OCI-LY3 (cell line): ENCODE data around the gene FOXS1.

Experiments
- H2AFZ ChIP-seq: fragments of 200-600, 300-600 bp; shearing (Covaris generic); 2 replicates; pipeline ENCODE4 v1.6.0; 2014; ENCODE audit warnings: antibody characterized with exemption, low read depth, low read length
- H3K27ac ChIP-seq: fragments of 200-600, 300-600 bp; sonication (generic); 2 replicates; pipeline ENCODE4 v1.5.1; 2014; ENCODE audit warnings: mild to moderate bottlenecking, low read length, moderate library complexity, mixed read lengths
- H3K27me3 ChIP-seq: fragments of 200-600, 300-600 bp; sonication (generic); 2 replicates; pipeline ENCODE4 v1.6.1; 2014; ENCODE audit warnings: low read depth, low read length, mixed read lengths
- H3K36me3 ChIP-seq: fragments of 200-600, 300-600 bp; sonication (generic); replicated peaks from 2 replicates; pipeline ENCODE3; 2014; ENCODE audit warnings: low read depth, low read length, mixed read lengths
- H3K4me1 ChIP-seq: fragments of 300-600, 200-600 bp; sonication (generic); 2 replicates; pipeline ENCODE4 v1.6.1; 2014; ENCODE audit warnings: low read length, mixed read lengths
- H3K4me2 ChIP-seq: fragments of 200-600, 300-600 bp; sonication (generic); 2 replicates; pipeline ENCODE4 v1.6.1; 2014; ENCODE audit warnings: low read length, mixed read lengths
- H3K4me3 ChIP-seq: fragments of 300-600, 200-600 bp; sonication (generic); 2 replicates; pipeline ENCODE4 v1.5.1; 2014; ENCODE audit warnings: antibody characterized with exemption, mild to moderate bottlenecking, low read length, moderate library complexity
- H3K79me2 ChIP-seq: fragments of 300-600, 200-600 bp; shearing (Covaris generic); 2 replicates; pipeline ENCODE4 v1.6.1; 2014; ENCODE audit warnings: mild to moderate bottlenecking, low read length, mixed read lengths
- H3K9ac ChIP-seq: fragments of 300-600, 200-600 bp; shearing (Covaris generic); 2 replicates; pipeline ENCODE4 v1.6.0; 2014; ENCODE audit warnings: mild to moderate bottlenecking, low read length, moderate library complexity
- H3K9me3 ChIP-seq: fragments of 200-600, 300-600 bp; shearing (Covaris generic); 2 replicates; pipeline ENCODE4 v1.6.1; 2014; ENCODE audit warnings: low read length, mixed read lengths; ENCODE audit not compliant: insufficient read depth
- H4K20me1 ChIP-seq: fragments of 200-600, 300-600 bp; sonication (generic); 2 replicates; pipeline ENCODE4 v1.6.1; 2016; ENCODE audit warnings: low read length, mixed read lengths; ENCODE audit not compliant: insufficient read depth
- EZH2phosphoT487 ChIP-seq: fragments of 200-600 bp; shearing (Covaris generic); IDR thresholded peaks from 2 replicates; pipeline ENCODE4 v1.6.1; 2018; ENCODE audit warnings: antibody characterized with exemption, mixed run types, low read depth
- TF ChIP-seq, protein P1 (sequence below): fragments of 200-600, 300-600 bp; sonication (generic); IDR thresholded peaks from 2 replicates; pipeline ENCODE4 v1.5.1; 2014; ENCODE audit warnings: antibody characterized with exemption, low read length, low read depth

The FOXS1 gene

DNA sequence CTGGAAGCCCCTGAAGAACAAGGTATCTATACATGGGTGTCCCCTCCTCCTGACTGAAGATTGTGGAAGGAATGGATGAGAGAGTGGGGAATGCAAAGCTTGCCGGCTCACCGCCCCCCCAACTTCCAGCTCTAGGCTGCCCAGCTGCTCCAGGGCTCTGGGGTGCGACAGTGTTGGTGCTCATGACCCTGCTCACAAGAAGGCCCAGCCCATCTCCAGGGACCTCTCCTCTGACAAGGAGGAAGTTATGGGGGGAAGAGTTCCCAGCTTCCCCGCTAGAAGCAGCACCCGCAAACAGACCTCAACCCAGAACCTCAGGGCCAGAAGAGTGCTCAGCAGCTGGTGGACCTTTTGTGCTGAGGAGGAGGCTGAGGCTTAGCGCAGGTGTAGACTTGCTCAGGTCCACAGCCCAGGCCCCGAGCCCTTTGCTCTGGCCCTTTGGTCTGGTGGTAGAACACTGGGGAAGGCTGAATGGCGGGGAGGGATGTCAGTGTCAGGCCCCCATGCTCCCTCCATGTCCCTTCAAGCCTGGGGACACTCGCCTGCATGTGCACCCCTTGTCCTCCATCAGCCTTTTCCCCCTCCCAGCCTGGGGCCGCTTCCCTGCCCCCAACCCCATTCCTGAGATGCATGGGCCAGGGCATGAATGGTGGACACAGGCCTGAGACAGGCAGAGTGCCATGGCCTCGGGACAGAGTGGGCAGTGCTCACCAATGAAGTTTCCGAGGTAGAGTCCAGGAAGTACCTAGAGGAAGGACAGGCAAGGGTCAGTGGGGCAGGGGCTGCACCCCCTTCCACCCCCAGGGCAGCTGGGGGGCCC is 23.7 kb upstream of the FOXS1 start:
- peak overlapping the region; percentile 96 for H3K9ac ChIP-seq
- H2AFZ ChIP-seq: no peak overlapping the region
- H3K9me3 ChIP-seq: no peaks in the 10 kb centered on the region
- H3K4me1 ChIP-seq: peaks cover 38% of the 10 kb centered on the region
- H3K79me2 ChIP-seq: peaks cover 36% of the 10 kb centered on the region
- H3K27me3 ChIP-seq: no peaks in the 10 kb centered on the region
- H3K4me3 ChIP-seq: peak overlapping the region; percentile 92
- H3K36me3 ChIP-seq: peaks cover 34% of the 10 kb centered on the region
- peak overlapping the region; percentile 95 for H3K4me2 ChIP-seq
- H4K20me1 ChIP-seq: no peaks in the 10 kb centered on the region
- TF ChIP-seq EZH2phosphoT487: no peak
- TF ChIP-seq, protein P1, sequence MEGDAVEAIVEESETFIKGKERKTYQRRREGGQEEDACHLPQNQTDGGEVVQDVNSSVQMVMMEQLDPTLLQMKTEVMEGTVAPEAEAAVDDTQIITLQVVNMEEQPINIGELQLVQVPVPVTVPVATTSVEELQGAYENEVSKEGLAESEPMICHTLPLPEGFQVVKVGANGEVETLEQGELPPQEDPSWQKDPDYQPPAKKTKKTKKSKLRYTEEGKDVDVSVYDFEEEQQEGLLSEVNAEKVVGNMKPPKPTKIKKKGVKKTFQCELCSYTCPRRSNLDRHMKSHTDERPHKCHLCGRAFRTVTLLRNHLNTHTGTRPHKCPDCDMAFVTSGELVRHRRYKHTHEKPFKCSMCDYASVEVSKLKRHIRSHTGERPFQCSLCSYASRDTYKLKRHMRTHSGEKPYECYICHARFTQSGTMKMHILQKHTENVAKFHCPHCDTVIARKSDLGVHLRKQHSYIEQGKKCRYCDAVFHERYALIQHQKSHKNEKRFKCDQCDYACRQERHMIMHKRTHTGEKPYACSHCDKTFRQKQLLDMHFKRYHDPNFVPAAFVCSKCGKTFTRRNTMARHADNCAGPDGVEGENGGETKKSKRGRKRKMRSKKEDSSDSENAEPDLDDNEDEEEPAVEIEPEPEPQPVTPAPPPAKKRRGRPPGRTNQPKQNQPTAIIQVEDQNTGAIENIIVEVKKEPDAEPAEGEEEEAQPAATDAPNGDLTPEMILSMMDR: peak; percentile 20; the same call in 1 of the 2 replicates
- H3K27ac ChIP-seq: peak overlapping the region; percentile 93

DNA sequence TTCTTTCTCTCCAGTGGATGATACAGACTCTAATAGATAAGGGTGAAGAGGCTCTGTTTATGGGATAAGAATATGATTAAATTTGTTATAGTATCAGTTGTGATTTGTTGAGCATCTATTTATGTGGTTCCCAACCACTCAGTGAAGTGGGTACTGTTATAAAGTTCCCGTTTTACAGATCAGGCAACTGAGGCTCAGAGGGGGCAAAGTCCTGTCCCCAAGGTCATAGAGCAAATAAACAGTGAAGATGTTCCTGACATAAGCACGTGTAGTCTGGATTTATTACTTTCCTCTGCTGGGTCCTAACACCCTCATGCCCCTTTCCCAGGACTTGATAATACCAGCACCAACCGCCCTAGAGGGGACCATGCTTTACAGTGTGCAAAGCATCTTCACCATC is 20.8 kb upstream of the FOXS1 start:
- Histone ChIP-seq H3K27ac (no peak overlapping the region), H4K20me1 (peaks cover 5% of the 10 kb centered on the region; the same call in 1 of the 2 replicates), H3K27me3 (no peaks in the 10 kb centered on the region), H3K4me1 (peaks cover 35% of the 10 kb centered on the region), H2AFZ (no peak overlapping the region), H3K9me3 (no peaks in the 10 kb centered on the region), H3K4me3 (no peak overlapping the region), H3K36me3 (peaks cover 49% of the 10 kb centered on the region), H3K79me2 (peaks cover 36% of the 10 kb centered on the region), H3K9ac (no peak overlapping the region), H3K4me2 (no peak overlapping the region)
- TF ChIP-seq, protein P1: no peak
- no peak for TF ChIP-seq EZH2phosphoT487

DNA sequence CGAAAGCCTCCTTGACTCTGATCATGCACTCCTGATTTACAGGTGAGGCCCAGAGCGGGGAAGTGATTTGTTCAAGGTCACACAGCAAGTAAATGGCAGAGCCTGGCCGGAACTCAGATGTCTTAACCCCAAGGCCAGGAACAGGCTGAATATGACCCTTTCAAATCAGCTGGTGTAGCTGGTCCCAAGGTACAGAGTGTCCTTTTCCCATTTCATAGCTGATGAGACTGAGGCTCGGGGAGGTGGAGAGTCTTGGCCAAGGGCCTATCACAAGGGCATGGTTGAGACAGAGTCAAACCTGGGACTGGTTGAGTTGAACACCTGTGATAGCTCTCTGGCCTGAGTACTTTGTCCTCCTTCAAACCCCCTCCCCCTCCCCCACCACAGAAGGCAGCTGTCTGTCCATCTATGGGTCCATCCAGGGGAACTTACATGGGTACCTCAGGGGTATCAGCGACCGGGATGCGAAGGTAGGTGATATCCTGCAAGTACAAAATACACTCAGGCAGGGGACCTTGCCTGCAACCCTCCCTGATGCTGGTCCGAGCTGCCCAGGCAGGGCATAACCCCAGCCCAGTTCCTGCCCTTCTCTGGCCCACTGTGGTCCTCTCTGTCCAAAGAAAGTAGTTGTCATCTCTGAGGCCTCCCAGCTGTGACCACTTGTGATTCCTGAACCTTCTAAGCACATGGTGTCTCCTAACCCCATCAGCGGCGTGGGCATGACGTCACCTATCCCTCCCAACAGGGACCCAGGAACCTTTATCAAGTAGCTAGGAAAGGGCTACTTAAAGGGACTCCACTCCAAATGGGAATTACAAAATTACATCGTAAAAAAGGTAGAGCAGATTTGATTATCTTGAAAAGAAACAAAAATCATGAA is 19.4 kb upstream of the FOXS1 start:
- H3K27me3 ChIP-seq: peaks cover 10% of the 10 kb centered on the region
- no peak overlapping the region for H3K4me2 ChIP-seq
- peaks cover 5% of the 10 kb centered on the region; the same call in 1 of the 2 replicates for H4K20me1 ChIP-seq
- no peak overlapping the region for H2AFZ ChIP-seq
- H3K4me1 ChIP-seq: peaks cover 44% of the 10 kb centered on the region
- H3K9ac ChIP-seq: no peak overlapping the region
- no peak for TF ChIP-seq EZH2phosphoT487
- TF ChIP-seq, protein P1: no peak
- H3K4me3 ChIP-seq: no peak overlapping the region
- H3K79me2 ChIP-seq: peaks cover 22% of the 10 kb centered on the region
- no peak overlapping the region for H3K27ac ChIP-seq
- H3K9me3 ChIP-seq: no peaks in the 10 kb centered on the region
- peaks cover 49% of the 10 kb centered on the region for H3K36me3 ChIP-seq
